Motor neuron (in vitro differentiated cells): Measurements from ENCODE around the gene MX1. TPM values are rescaled to one million over a fixed set of nuclear protein-coding genes. Genes with fewer than 3 reads are reported as not detected.

Source experiments
- ATAC-seq, 8 experiments: fragments of 200-7000 bp; cut with Tn5 transposase; replicated peaks in 6 of 8; 2 replicates each; pipeline ENCODE4 v1.8.0; 2021; ENCODE audit warnings: mild to moderate bottlenecking in 8 of 8, moderate library complexity in 8 of 8
- H3K27ac ChIP-seq, 2 donors: fragments of 250-450 bp; sonication (Bioruptor Pico); 2 replicates each; pipeline ENCODE4 v1.9.0; 2021; ENCODE audit warnings: antibody characterized with exemption in 2 of 2, mild to moderate bottlenecking in 2 of 2, moderate library complexity in 1 of 2
- H3K4me1 ChIP-seq, 2 donors: fragments of 250-450 bp; sonication (Bioruptor Pico); replicated peaks in 1 of 2; 2 replicates each; pipeline ENCODE4 v1.6.1; 2021; ENCODE audit warnings: antibody characterized with exemption in 2 of 2, mild to moderate bottlenecking in 2 of 2, moderate library complexity in 1 of 2
- H3K4me3 ChIP-seq, 5 donors: fragments of 250-450 bp; sonication (Bioruptor Pico); 2 replicates each; pipeline ENCODE4 v1.9.0; 2021; ENCODE audit warnings: antibody characterized with exemption in 5 of 5, mild to moderate bottlenecking in 5 of 5, moderate library complexity in 4 of 5
- WGBS, 10 experiments: fragments of 450-650 bp; shearing (Covaris generic); methylation state at CpG; one replicate each; pipeline ENCODE4 v1.0.0; 2022; 5-methylcytosine and 5-hydroxymethylcytosine counted together
- in situ Hi-C, 9 experiments: fragments of 400-800 bp; cut with MboI; loops; one replicate each; pipeline ENCODE4 v1.15.0; 2021; ENCODE audit warnings: low sequenced_read_pairs in 9 of 9, low pct_unique_long_range_greater_than_20kb in 2 of 9; ENCODE audit not compliant: unreplicated experiment in 9 of 9
- total RNA-seq, 8 experiments: library from RNA; unstranded; fragments of 300-600 nt; gene quantifications; 2 replicates each; pipeline versions ENCODE4 v1.2.3 to v1.2.4, GENCODE V29; 2022

The MX1 gene
- total RNA-seq: 100 to 1,000 TPM in 1 of 8 experiments, 10 to 100 TPM in 2, 1 to 10 TPM in 4, under 1 TPM in 1; 0.49 to 162 (median 2.5) TPM

- Histone ChIP-seq H3K4me1 (peaks cover 10 to 16% of the 10 kb centered on the region in 2 donors), H3K27ac (no peak within 1 kb of the TSS), H3K4me3 (peak within 1 kb of the TSS; percentile 16 to 35 (median 34))
- in situ Hi-C loops: no loop called here
- ATAC-seq: peak; percentile 87 to 93 (median 92)
- 0 to 18% (median 4%) methylated on average over 1 to 14 of the region's 65 CpGs; no CpG with 5 or more reads in 5 of the 10 experiments for WGBS, 10 experiments
Observed at GRCh38 chr21:41425954-41426675, at the start of gene MX1. Gene MX1 (plus strand): TSS chr21:41426239. CDS start chr21:41432071, 5,832 bp downstream.

DNA sequence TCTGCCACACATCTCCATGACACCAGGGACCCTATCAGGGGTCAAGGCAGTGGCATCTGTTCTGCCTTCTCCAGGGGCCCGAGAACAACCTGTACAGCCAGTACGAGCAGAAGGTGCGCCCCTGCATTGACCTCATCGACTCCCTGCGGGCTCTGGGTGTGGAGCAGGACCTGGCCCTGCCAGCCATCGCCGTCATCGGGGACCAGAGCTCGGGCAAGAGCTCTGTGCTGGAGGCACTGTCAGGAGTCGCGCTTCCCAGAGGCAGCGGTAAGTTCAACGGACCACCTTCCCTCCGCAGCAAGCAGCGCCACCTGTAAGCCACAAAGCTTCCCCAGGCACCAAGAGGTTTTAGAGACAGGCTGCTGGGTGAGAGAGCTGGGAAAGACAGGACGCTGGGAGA is 48.3 kb upstream of the MX1 start:
- Histone ChIP-seq H3K27ac (no peak overlapping the region), H3K4me1 (no peaks in the 10 kb centered on the region), H3K4me3 (no peak overlapping the region)
- 17 to 96% (median 60%) methylated on average over 1 to 6 of the region's 16 CpGs; no CpG with 5 or more reads in 5 of the 10 experiments for WGBS, 10 experiments
- in situ Hi-C loops: no loop called here
- ATAC-seq: no peak

DNA sequence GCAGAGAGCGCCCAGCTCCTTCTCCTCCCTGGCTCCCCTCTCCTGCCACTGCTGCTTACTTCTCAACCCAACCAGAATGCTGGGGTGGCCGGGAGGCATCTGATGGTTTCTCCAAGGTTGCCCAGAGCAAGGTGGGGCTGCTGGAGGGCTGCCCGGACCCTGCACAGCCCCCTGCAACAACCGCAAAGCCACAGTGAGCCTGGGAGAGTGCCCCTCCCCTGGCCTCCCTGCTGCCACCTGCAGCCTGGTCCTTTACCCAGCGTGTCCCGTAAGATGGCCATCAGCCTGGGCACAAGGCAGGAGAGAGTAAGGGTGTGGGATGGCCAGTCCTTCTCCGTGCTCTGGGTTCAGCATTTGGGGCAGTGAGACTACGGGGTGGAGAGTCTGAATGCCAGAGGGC is 47.2 kb upstream of the MX1 start:
- Histone ChIP-seq H3K27ac (no peak overlapping the region), H3K4me3 (no peak overlapping the region), H3K4me1 (no peaks in the 10 kb centered on the region)
- in situ Hi-C loops: no loop called here
- no peak for ATAC-seq
- WGBS, 10 experiments: 40 to 83% (median 80%) methylated on average over 1 to 4 of the region's 8 CpGs; no CpG with 5 or more reads in 5 of the 10 experiments

DNA sequence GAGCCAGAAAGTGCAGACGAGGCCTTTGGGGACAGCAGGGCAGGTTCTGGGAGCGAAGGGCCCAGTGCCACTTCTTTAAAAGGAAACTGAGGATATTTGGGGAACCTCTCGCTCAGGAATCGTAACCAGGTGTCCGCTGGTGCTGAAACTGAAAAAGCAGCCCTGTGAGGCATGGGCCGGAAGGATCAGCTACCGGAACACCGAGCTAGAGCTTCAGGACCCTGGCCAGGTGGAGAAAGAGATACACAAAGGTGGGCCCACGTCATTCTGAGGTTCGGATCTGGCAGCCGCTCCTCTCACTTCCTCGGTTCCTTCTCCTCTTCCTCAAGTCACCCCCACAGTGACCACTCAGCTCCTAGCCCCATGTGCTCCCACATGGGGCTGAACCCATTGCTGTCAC is 46.1 kb upstream of the MX1 start:
- no peak overlapping the region for H3K27ac ChIP-seq
- no peak overlapping the region for H3K4me3 ChIP-seq
- H3K4me1 ChIP-seq: no peaks in the 10 kb centered on the region
- no peak for ATAC-seq
- in situ Hi-C loops: no loop called here
- 0 to 100% (median 70%) methylated on average over 1 to 6 of the region's 12 CpGs; no CpG with 5 or more reads in 5 of the 10 experiments for WGBS, 10 experiments

DNA sequence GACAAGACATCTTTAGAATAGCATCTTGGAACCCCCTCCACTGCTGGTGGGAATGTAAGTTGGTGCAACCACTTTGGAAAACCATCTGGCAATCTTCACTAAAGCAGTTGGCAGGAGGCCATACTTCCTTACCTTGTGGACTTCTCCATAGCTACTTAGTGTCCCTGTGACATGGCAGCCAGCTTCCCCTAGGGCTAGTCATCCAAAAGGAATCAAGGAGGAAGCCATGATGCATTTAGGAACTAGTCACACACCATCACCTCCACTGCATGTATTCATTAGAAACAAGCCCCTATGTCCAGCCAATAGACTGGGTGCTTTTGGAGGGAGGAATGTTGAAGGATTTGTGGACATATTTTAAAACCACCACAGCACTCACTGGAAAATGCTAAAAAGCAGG is 44.3 kb upstream of the MX1 start:
- Histone ChIP-seq H3K4me3 (no peak overlapping the region), H3K4me1 (no peaks in the 10 kb centered on the region), H3K27ac (no peak overlapping the region)
- ATAC-seq: no peak
- in situ Hi-C loops: no loop called here

- peak in 3 of 8 experiments; percentile 33 to 36 (median 35) for ATAC-seq
- no peak overlapping the region for H3K4me3 ChIP-seq
- WGBS, 10 experiments: 5 to 100% (median 79%) methylated on average over 1 to 10 of the region's 14 CpGs
- in situ Hi-C loops: no loop called here
- peaks cover 0 to 4% of the 10 kb centered on the region in 2 donors for H3K4me1 ChIP-seq
- no peak overlapping the region for H3K27ac ChIP-seq
Observed at GRCh38 chr21:41387042-41387819, 38.8 kb upstream of the MX1 start.

- no peak for ATAC-seq
- Histone ChIP-seq H3K4me1 (peaks cover 0 to 4% of the 10 kb centered on the region in 2 donors), H3K27ac (no peak overlapping the region), H3K4me3 (no peak overlapping the region)
- WGBS, 10 experiments: 67 to 92% (median 82%) methylated on average over 1 to 5 of the region's 8 CpGs; no CpG with 5 or more reads in 3 of the 10 experiments
- in situ Hi-C loops: no loop called here
Observed at GRCh38 chr21:41387824-41388223, 38.2 kb upstream of the MX1 start.

GRCh38 chr21:41388259-41388658 is 37.8 kb upstream of the MX1 start:
- H3K4me3 ChIP-seq: no peak overlapping the region
- WGBS, 10 experiments: 33 to 100% (median 95%) methylated on average over 1 to 7 of the region's 14 CpGs; no CpG with 5 or more reads in 5 of the 10 experiments
- in situ Hi-C loops: no loop called here

DNA sequence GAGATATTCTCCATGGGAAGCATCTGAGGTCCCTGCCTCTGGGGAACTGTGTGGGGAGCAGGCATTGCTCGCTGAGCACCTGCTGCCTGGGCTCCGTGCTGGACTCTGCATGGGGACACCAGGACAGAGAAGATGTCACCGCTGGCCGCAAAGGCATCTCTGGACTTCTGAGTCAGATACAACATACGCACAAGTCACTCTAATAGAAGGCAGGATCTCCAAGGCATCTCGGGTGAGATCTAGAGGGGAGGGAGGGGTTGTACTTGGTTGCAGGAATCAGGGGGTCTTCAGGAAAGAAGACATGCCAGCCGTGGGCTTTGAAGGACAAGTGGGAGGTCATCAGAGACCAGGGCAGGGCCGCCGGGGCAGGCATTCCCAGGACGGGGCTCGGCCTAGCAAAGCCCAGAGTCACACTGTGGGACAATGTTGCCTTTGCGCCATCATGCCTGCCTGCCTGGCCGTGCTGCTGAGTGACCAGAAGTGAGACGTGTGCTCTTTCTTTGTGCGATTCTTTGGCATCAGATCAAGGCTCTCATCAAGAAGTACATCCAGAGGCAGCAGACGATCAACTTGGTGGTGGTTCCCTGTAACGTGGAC is 35.9 kb upstream of the MX1 start:
- no peak overlapping the region for H3K27ac ChIP-seq
- in situ Hi-C loops: no loop called here
- ATAC-seq: no peak
- H3K4me1 ChIP-seq: peaks cover 0 to 4% of the 10 kb centered on the region in 2 donors
- H3K4me3 ChIP-seq: no peak overlapping the region
- 40 to 89% (median 70%) methylated on average over 1 to 7 of the region's 17 CpGs; no CpG with 5 or more reads in 3 of the 10 experiments for WGBS, 10 experiments

More at GRCh38 chr21:41388259-41388658, 37.8 kb upstream of the MX1 start:
- H3K4me1 ChIP-seq: peaks cover 0 to 4% of the 10 kb centered on the region in 2 donors
- no peak overlapping the region for H3K27ac ChIP-seq
- ATAC-seq: no peak

- no peaks in the 10 kb centered on the region for H3K4me1 ChIP-seq
- WGBS, 10 experiments: 0 to 100% (median 56%) methylated on average over 1 to 7 of the region's 8 CpGs; no CpG with 5 or more reads in 1 of the 10 experiments
- no peak overlapping the region for H3K4me3 ChIP-seq
- in situ Hi-C loops: no loop called here
- ATAC-seq: no peak
- H3K27ac ChIP-seq: no peak overlapping the region
Observed at GRCh38 chr21:41393876-41394465, 32.1 kb upstream of the MX1 start.

DNA sequence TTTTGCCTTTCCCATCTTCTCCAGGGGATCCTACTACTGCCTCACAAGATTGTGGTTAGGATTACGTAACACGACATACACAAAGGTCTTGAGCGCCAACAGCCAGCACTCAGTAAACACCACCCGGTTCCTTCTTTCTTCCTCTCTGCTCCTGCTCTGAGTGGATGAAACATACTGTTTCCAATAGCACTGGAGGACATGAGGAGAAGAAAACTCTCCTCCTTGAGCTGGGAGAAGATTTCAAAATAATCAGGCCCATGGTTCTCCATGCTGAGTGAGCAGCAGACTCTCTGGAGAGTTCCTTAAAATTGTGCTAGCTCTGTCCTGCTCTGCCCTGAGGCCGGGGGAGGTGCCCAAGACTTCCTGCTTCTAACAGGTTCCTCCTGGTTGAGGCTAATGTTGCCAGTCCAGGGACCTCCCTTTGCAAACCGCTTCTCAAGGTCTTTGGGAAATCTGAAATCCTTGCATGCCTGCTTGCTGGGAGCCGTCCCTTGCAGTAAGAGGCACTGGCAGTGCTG is 29.4 kb upstream of the MX1 start:
- in situ Hi-C loops: no loop called here
- H3K27ac ChIP-seq: no peak overlapping the region
- peak in 3 of 8 experiments; percentile 69 to 94 (median 87) for ATAC-seq
- no peaks in the 10 kb centered on the region for H3K4me1 ChIP-seq
- 20 to 90% (median 61%) methylated on average over 1 to 7 of the region's 7 CpGs; no CpG with 5 or more reads in 1 of the 10 experiments for WGBS, 10 experiments
- no peak overlapping the region for H3K4me3 ChIP-seq

DNA sequence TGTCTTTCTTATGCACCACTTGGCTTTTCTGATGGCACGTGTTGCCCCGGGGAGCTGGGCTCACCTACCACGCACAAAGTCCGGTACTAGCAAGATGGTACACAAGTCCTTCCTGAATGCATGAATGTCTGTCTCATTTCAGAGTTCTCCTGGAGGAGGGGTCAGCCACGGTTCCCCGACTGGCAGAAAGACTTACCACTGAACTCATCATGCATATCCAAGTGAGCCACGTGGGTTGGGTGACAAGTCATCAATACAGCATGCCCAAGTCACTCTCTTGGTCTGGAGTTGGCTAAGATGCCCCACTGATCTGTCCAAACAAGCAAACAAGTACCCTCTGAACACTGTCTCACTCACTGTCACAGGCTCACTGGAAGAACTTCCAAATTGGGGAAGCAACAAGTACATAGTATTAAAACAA is 28.6 kb upstream of the MX1 start:
- Histone ChIP-seq H3K27ac (no peak overlapping the region), H3K4me3 (no peak overlapping the region), H3K4me1 (no peaks in the 10 kb centered on the region)
- in situ Hi-C loops: no loop called here
- ATAC-seq: no peak
- 0 to 100% (median 64%) methylated on average over 1 to 5 of the region's 7 CpGs; no CpG with 5 or more reads in 1 of the 10 experiments for WGBS, 10 experiments
